Activated CD8-positive, alpha-beta memory T cell treated with anti-CD3 and anti-CD28 coated beads, Interleukin-2, amount 50 U/mL, for 1 hour (primary cell): ENCODE measurements around the gene ZP1.

Experiments
- DNase-seq: peaks from one replicate; pipeline ENCODE4 v3.0.0-alpha.2; 2020; ENCODE audit errors: extremely low read depth

Gene ZP1

GRCh38 chr11:60844045-60844869 lies 23.1 kb upstream of the ZP1 start:
- DNase-seq: no peak

GRCh38 chr11:60844870-60845221 lies 22.5 kb upstream of the ZP1 start:
- no peak for DNase-seq

- DNase-seq: no peak
These were observed 22.0 kb upstream of the ZP1 start for GRCh38 chr11:60845338-60845737.

GRCh38 chr11:60847281-60847680 lies 20.1 kb upstream of the ZP1 start:
- DNase-seq: no peak

- DNase-seq: no peak
These were observed 19.4 kb upstream of the ZP1 start for GRCh38 chr11:60847896-60848295.

- no peak for DNase-seq
These were observed 18.6 kb upstream of the ZP1 start for GRCh38 chr11:60848714-60849151.

- no peak for DNase-seq
These were observed 17.5 kb upstream of the ZP1 start for GRCh38 chr11:60849641-60850520.

GRCh38 chr11:60851327-60852104 lies 15.8 kb upstream of the ZP1 start:
- DNase-seq: no peak

GRCh38 chr11:60852117-60852981 lies 15.0 kb upstream of the ZP1 start:
- no peak for DNase-seq

GRCh38 chr11:60852982-60853950 lies 14.1 kb upstream of the ZP1 start:
- no peak for DNase-seq

GRCh38 chr11:60854140-60854846 lies 13.0 kb upstream of the ZP1 start:
- no peak for DNase-seq

GRCh38 chr11:60854847-60855725 lies 12.3 kb upstream of the ZP1 start:
- no peak for DNase-seq

- DNase-seq: no peak
These were observed 11.4 kb upstream of the ZP1 start, which contains the start of gene PTGDR2 for GRCh38 chr11:60855726-60856633. Gene PTGDR2 (minus strand): TSS chr11:60855950. CDS start chr11:60853722, 2,228 bp downstream.

GRCh38 chr11:60857378-60858232 lies 9.7 kb upstream of the ZP1 start:
- no peak for DNase-seq

GRCh38 chr11:60858236-60858635 lies 9.1 kb upstream of the ZP1 start:
- DNase-seq: no peak
